ENCODE data around the gene LRRC4.
A peak's percentile ranks its signal among the peaks of the same experiment; 100 is the strongest.

Gene LRRC4

DNA sequence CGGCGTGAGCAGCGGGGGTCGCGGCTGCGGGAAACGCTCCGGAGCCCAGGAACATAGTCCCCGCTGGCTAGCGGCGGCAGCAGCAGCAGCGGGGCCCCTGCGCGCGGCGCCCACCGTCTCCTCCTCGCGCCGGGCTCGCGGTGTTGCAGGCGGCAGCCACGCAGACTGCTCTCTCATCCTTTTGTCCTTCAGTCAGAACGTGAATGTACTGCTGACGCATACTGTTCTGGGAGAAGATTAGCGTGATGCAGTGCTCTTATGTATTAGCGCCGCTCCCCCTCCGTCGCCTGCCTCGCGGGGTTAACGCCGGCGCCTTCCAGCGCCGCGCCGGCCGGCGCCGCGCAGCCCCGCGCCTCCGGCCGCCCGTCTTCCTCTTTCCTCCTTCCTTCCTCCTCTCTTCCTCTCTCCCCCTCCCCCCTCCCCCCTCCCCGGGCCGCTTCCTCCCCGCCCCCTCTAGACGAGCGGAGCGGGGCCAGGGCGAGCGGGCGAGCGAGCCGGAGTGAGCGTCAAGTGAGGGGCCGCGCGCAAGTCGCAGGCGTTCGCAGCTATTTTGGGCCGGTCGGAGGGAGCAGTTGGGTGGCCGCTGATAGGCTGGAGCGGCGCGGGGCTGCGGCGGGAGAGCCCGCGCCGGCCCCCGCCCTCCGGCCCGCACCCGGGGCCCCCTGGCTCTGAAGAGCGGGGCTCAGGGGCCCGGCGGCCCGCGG lies 816 bp upstream of the LRRC4 start:
- peak; percentile 10 for DNase-seq (ENCODE audit: low read depth, low spot score)

GRCh38 chr7:128030263-128030653 lies 979 bp downstream of the LRRC4 start:
- DNase-seq (ENCODE audit: low read depth, low spot score): no peak

DNA sequence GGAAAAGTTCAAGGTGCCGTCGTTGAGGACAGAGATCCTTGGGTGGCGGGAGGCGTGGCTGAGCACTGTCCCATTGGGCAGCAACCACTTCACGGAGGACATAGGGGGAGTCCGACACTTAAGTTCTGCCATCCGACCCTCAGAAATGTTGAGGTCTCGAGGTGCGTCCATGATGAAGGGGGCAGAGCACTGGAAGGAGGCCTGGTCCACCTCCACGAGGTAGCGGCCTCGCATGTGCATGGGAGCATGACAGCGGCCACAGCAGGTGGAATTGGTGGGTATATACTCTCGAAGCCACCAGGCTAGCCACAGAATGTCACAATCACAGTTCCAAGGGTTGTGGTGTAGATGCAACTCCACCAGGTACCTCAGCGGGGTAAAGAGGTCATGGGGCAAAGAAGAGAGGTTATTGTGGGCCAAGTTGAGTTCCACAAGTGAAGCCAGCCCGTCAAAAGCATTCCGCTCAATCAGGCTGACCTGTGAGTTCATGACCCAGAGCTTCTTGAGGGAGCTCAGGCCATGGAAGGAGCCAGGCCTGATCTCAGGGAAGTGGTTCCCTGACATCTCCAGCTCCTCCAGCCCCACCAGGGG lies 1.7 kb downstream of the LRRC4 start:
- DNase-seq (ENCODE audit: low read depth, low spot score): no peak

- DNase-seq (ENCODE audit: low read depth, low spot score): no peak
These were observed 3.7 kb downstream of the LRRC4 start for GRCh38 chr7:128027485-128027980.

- DNase-seq (ENCODE audit: low read depth, low spot score): no peak
These were observed 4.7 kb downstream of the LRRC4 start for GRCh38 chr7:128026551-128026950.

DNA sequence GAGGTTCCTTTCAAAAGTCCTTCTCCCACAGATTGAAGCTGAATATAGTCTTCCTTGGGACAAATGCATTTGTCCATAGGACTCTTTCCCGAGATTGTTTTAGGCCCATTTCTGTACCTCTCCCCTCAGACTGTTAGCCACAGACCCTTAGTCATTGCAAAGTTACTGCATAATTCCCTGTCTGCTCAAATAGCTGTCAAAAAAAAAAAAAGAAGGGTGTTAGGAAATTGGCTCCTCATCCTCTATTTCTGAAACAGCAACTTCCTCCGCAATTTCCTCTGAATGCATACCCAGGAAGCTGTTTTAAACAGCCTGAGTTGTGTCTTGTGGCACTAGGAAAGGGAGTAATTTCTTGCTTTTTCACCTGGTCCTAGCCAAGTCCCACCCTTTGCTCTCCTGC lies 5.4 kb downstream of the LRRC4 start:
- DNase-seq (ENCODE audit: low read depth, low spot score): no peak

GRCh38 chr7:128025380-128025779 lies 5.9 kb downstream of the LRRC4 start:
- no peak for DNase-seq (ENCODE audit: low read depth, low spot score)

DNA sequence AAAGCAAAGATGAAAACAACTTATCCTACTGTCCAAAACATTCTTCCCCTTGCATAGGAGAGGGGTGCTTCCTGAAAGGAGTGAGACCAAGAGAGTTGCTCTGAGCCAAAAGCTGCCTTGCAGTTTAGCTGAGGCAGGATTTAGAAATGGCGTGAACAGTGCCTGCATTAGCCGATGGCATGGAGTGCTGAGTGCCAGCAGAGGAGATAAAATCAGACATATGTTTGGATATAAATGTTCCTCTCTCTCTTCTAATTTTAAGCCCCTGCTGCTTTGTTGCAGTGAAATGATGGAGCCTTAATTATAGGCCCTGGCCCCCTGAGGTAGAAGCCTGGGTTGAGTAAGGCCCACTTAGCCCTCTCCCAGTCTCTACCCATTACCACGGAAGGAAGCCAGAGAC lies 7.1 kb downstream of the LRRC4 start:
- no peak for DNase-seq (ENCODE audit: low read depth, low spot score)

DNA sequence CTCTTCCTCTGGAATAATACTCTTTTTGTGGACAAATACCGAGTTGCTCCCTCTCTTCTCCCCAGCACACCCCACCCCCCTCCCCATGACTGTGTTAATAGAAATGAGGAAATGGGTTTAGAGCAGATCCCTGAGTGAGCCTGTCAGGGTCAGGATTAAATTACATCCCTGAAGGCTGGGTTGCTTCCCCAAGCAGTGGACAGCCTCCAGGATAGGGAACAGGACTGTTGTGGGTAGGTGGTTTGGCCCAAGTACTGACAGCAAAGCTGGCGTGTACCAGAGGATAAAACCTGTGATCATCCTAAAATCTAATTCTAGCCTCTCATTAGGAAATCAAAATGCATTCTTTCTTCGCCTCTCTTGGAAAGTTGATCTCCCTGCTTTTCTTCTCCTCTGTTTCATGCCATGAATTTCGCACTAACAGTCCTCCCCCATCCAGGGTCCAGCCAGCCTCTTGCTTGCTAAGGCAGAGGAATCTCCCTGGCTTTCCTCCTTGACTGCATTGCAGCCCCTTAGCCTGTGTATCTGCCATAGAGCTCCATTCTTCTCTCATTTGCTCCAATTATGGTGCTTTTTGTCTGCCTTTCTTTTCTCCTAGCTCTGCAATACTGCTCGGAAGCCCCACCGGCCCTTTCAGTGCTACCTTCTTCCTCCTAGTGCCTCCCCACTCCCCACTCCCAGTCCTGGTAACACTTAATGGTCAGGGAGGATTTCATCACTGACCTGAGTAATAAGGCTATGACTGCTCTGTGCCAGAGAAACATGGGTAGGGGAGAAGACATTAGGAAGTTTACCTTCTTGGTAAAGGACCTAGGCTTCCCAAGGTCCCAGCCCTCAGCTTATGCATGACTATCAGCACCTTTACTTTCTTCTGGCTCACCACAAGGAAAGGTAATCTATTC lies 8.4 kb downstream of the LRRC4 start:
- no peak for DNase-seq (ENCODE audit: low read depth, low spot score)

DNA sequence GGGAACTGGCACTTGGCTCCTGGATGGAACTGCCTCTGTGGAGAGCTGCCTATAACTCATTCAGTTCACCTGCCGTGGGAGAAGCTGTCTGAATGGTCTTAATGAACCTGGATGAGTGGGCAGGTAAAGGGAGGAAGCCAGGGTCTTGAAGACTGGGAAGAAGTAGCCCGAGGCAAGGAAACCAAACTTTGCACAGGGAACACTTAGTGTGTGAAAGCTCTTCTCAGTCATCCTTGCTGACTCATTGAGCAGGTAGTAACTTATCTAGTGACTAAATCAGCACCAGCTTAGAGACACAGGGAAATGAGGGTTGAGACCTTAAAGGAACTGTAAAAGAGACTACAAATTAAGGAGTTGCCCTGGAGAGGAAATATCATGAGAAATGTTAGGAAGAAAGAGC lies 9.9 kb downstream of the LRRC4 start:
- DNase-seq (ENCODE audit: low read depth, low spot score): no peak

- no peak for DNase-seq (ENCODE audit: low read depth, low spot score)
These were observed 11.1 kb downstream of the LRRC4 start for GRCh38 chr7:128020159-128020558.

GRCh38 chr7:128019288-128019687 lies 11.9 kb downstream of the LRRC4 start:
- no peak for DNase-seq (ENCODE audit: low read depth, low spot score)

GRCh38 chr7:128017862-128018845 lies 13.1 kb downstream of the LRRC4 start:
- DNase-seq (ENCODE audit: low read depth, low spot score): no peak

DNA sequence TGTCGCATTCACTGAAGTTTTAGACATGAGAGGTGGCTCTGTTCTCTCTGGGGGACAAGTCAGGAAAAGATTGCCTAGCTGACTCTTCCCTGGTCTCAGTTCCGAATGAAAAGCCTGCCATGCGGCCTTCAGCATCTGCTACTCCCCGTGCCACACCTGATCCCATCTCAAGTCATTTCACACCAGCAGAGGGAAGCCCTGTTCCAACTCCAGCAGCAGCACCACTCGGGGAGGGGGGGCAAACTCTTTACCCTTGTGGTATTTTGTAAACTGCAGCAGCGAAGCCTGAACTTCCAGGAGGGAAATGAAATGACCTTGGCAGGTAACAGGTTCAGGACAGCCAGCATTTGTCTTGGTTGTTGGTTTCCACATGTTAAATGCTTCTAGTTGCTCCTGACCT lies 13.8 kb downstream of the LRRC4 start:
- no peak for DNase-seq (ENCODE audit: low read depth, low spot score)

- DNase-seq (ENCODE audit: low read depth, low spot score): no peak
These were observed 16.4 kb downstream of the LRRC4 start for GRCh38 chr7:128014811-128015210.

DNA sequence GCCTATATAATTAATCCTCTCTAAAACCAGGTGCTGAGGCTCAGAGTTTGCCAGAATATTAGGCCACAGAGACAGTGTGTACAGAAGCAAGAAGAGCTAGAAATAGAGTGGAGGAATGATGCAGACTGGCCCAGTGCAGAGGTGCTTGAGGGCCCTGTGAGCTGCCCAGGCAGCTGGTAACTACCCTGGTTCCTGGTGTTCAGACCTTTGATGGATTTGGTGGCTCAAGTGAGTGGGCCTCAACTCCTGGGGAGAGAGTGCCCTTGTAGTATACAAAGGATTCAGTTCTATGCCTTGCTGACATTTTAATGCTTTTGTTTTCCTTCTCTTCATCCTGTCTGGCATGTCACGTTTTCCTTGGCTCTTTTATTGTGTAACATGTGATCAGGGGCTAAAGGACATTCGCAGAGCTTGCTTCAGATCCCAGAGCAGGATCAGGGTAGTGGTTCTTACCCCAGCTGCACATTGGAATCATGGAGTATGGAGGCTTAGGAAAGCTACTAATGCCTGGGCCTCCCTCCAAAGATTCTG lies 20.0 kb downstream of the LRRC4 start:
- no peak for DNase-seq (ENCODE audit: low read depth, low spot score)

DNA sequence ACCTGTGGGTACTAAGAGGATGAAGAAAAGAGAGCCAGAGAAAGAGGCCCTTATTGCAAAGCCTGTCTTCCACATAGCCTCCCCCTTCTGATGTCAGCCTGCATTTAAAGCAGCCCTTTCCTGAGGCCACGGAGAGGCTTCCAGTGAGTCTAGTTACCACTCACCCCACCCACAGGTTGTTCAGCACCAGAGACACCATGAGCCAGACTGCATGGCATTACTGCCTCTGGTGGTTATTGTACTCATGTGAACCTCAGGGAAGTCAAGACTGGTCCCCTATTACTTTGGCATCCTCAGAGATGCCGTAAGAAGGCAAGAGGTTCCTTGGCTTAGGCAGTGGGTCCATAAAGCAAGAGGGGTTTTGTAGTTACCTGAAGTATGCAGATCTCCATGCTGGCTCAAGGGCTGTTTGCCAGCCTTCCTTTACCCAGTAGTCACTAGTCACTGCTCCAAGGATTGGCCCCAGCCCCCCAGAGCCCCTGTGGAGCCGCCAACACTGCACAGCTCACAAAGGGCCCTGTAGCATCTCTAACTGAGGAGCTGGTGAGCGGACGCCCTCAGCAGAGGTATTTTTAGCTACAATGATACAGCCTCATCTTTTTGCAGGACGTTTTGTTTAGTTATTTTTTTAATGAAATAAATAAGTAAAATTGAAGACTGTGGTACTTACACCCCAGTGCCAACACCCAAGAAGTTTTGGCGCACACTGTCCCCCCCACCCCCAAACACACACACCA lies 20.7 kb downstream of the LRRC4 start:
- DNase-seq (ENCODE audit: low read depth, low spot score): no peak

- DNase-seq (ENCODE audit: low read depth, low spot score): no peak
These were observed 22.5 kb downstream of the LRRC4 start for GRCh38 chr7:128008744-128009143.

DNA sequence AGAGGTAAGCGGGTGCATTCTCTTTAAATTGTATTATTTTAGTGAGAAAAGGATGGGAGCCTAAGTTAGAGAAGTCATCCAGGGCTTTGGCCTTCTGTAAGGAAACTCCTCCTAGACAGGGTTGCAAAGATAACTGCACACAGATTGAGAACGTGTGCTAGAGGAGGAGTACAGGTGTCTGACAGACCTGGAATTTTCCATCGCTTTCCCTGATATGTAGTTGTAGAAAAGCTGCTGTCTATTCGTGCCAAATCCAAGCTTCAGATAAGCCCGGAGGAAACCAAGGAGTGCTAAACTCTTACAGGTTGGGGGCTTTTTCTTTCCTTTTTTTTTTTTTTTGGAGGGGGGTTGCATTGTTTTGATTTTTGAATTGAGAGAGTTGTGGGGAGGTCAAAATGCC lies 23.1 kb downstream of the LRRC4 start:
- no peak for DNase-seq (ENCODE audit: low read depth, low spot score)

DNA sequence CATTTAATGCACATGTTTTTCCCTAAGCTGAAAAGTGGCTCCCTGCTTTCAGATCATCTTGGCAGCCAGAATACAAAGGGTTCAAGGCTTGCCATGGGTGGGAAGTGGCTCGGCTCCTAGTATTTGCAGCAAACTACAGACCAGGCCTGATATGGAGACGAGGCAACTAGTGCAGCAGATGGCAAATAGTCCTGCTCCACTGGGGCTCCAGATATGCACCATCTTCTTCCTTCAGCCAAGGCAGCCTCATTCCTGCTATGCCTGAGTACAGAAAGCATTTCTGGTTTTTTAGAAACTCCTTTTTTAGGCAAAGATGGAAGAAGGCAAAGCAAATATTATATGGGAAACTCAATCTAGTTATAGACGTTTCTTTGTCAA lies 23.9 kb downstream of the LRRC4 start:
- no peak for DNase-seq (ENCODE audit: low read depth, low spot score)
